D721Med (cell line): Measurements from ENCODE around the gene PIMREG.

ENCODE experiments used
- DNase-seq: peaks from one replicate; pipeline ENCODE4 v3.0.0; 2011; ENCODE audit warnings: low spot score; ENCODE audit not compliant: insufficient read length
- FAIRE-seq: peaks from 2 replicates; lab custom pipeline; 2011; peaks lifted over from hg19 to GRCh38; lab: Jason Lieb, UNC
- CTCF ChIP-seq: IDR thresholded peaks from 2 replicates; pipeline ENCODE4 v1.5.1; 2012; ENCODE audit warnings: mild to moderate bottlenecking, control low read depth; ENCODE audit not compliant: insufficient read depth; ENCODE audit errors: missing control alignments

The PIMREG gene

GRCh38 chr17:6489016-6489550, 44.8 kb downstream of the PIMREG start:
- FAIRE-seq (no peak), DNase-seq (no peak)
- no peak for TF ChIP-seq CTCF

- FAIRE-seq (no peak), DNase-seq (no peak)
- no peak for TF ChIP-seq CTCF
Measured at GRCh38 chr17:6491071-6491700, 46.9 kb downstream of the PIMREG start.

GRCh38 chr17:6492892-6493674, 48.8 kb downstream of the PIMREG start:
- TF ChIP-seq CTCF, result no peak
- no peak for FAIRE-seq
- no peak for DNase-seq

GRCh38 chr17:6494239-6494941, 50.1 kb downstream of the PIMREG start:
- no peak for TF ChIP-seq CTCF
- FAIRE-seq, result no peak
- no peak for DNase-seq

GRCh38 chr17:6495450-6496115, 51.3 kb downstream of the PIMREG start:
- DNase-seq, result no peak
- no peak for TF ChIP-seq CTCF
- FAIRE-seq, result no peak

- DNase-seq (no peak), FAIRE-seq (no peak)
- TF ChIP-seq CTCF, result no peak
Measured at GRCh38 chr17:6496116-6496481, 51.8 kb downstream of the PIMREG start.
